LoVo (cell line): ENCODE results near the gene THNSL1.

Experiments used
- DNase-seq: peaks from one replicate; pipeline ENCODE4 v3.0.0-alpha.2; 2016; ENCODE audit warnings: low spot score

Gene THNSL1

DNA sequence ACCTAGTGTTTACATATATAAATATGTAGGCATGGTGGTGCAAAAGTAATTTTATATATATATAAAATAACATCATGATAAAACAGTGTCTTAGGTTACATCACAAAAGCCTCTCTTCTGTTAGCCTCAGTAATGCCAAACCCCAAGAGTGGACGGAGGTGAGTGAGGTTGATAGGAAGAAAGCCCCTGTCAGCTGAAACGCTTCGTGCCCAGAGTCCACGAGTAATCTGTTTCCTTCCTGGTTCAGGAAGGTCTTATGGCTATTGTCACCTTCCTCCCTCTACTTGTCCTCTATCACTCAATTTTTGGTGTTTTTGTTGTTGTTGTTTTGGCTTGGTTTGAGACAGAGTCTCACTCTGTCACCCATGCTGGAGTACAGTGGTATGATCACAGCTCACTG is 41.5 kb downstream of the THNSL1 start:
- DNase-seq, result no peak

DNA sequence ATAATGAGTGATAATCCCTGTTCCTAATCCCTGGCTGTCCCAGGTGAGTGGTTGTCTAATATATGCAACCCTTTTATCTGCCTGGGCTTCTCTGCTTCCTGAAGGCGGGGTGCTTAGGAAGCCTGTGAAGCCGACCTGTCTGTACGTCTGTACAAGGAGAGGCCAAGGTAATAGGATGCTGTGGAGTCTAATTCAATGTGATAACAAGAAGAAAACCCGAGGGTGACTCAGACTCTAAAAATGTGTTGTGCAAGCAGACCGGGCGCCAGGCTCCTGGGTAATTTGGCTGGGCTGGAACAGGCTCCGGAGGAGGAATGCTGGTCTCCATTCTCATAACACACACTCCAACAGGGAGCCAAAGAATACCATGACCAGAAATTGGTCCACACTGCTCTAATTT is 43.6 kb downstream of the THNSL1 start:
- peak; percentile 85 for DNase-seq

GRCh38 chr10:25061125-25061524 is 44.7 kb downstream of the THNSL1 start:
- no peak for DNase-seq

- DNase-seq, result no peak
These were observed 45.5 kb downstream of the THNSL1 start for GRCh38 chr10:25061711-25062449.

GRCh38 chr10:25063157-25063556 is 46.7 kb downstream of the THNSL1 start:
- DNase-seq, result no peak

- DNase-seq, result no peak
These were observed 47.2 kb downstream of the THNSL1 start for GRCh38 chr10:25063644-25064043.

DNA sequence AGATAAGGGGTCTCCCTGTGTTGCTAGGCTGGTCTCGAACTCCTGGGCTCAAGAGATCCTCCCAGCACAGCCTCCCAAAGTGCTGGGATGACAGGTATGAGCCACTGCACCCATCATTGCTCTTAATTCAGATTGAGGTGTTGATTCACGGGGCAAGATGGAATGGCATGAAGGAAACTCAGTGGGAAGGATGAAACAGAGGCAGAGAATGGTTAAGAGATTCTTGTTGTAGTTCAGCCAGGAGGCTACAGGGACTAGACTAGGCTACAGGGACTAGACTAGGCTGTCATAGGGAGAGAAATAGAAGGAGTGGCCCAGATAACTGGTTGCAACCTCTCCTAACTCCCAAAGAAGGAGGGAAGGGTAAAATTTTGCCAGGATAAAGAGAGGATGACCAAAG is 48.0 kb downstream of the THNSL1 start:
- DNase-seq, result no peak

- no peak for DNase-seq
These were observed 49.5 kb downstream of the THNSL1 start for GRCh38 chr10:25065761-25066476.

GRCh38 chr10:25068152-25069058 is 52.0 kb downstream of the THNSL1 start:
- no peak for DNase-seq

DNA sequence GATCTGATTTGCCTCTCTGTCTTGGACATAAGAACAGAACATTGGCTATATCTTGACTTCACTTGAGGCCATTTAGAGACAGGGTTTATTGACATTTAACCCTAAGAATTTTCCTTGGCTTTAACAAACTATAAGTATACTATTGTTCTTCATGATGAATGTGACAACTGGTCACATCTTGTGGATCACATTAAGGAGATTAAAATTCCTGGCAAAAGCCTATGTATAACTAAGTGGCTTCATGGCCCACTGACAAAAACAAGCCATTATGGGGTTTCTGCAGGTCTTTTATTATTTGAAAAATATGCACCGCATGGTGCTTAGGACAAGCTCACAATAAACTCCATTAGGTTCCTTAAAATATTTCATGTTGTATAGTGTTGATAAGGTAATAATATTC is 54.8 kb downstream of the THNSL1 start:
- no peak for DNase-seq

DNA sequence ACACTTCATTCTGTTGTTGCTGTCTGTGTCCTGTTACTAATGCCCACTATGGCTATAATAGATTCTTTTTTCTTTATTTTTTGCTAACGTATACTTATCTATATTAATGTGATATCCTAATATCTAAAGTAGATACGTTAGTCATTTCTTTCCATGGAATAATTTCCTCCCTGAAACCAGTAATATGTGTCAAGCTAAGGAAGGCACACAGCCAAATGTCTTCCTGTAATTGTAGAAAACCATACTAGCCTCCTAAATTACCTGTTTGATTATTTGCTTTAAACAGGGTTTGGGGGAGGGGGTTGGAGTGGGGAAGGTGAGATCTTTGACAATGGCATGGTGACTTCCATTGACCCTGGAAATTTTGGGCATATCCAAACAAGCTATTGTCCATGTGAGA is 56.4 kb downstream of the THNSL1 start:
- DNase-seq, result no peak

DNA sequence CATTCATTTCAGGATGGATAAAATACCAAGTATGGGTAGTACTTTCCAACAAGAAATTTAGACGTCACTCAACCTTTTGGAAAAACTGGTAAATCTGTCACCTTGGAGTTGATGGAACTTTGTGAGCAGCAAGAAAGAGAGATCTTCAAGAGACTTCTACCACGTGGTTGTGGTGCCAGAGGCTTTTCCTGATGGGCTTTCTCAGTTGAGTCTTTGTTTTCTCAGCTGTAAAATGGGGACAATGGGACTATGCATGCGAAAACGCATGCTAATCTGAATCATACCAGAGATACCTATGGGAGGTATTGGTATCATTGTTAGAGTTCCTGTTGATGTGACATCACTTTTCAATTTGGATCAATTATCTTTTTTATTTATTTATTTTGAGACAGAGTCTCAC is 59.4 kb downstream of the THNSL1 start:
- DNase-seq, result no peak
